SH-SY5Y (cell line): ENCODE data around the gene ZNF366.

Source experiments
- GATA2 ChIP-seq: IDR thresholded peaks from 2 replicates; pipeline ENCODE4 v1.6.1; 2011; ENCODE audit warnings: mild to moderate bottlenecking, low read depth, low read length
- GATA3 ChIP-seq: IDR thresholded peaks from 2 replicates; pipeline ENCODE4 v1.6.1; 2011; ENCODE audit warnings: low read depth, mild to moderate bottlenecking, low read length, moderate library complexity

- no peak for TF ChIP-seq GATA3
- TF ChIP-seq GATA2 = no peak
Measured at GRCh38 chr5:72408127-72408526, 99.1 kb downstream of the ZNF366 start.
